Hematopoietic multipotent progenitor cell treated with erythropoietin and hydrocortisone succinate and interleukin-3 and kit ligand, for 8 days (in vitro differentiated cells): ENCODE results near the gene SH2D4B.
A peak's percentile ranks its signal among the peaks of the same experiment; 100 is the strongest.
"Not testable (repeated sequence)": the region's sequence is repeated elsewhere in the genome, so short reads cannot be mapped to it uniquely, and the experiment has no call there.

Experiments
- DNase-seq: peaks from one replicate; pipeline ENCODE4 v3.0.0-alpha.2; 2015

The SH2D4B gene

GRCh38 chr10:80526218-80526617, 11.5 kb upstream of the SH2D4B start:
- DNase-seq, result no peak

GRCh38 chr10:80526742-80527141, 11.0 kb upstream of the SH2D4B start:
- DNase-seq, result no peak

- DNase-seq, result no peak
Measured at GRCh38 chr10:80528185-80528700, 9.5 kb upstream of the SH2D4B start.

- DNase-seq, result no peak
Measured at GRCh38 chr10:80528901-80529300, 8.8 kb upstream of the SH2D4B start.

- DNase-seq, result no peak
Measured at GRCh38 chr10:80529604-80530003, 8.1 kb upstream of the SH2D4B start.

GRCh38 chr10:80530251-80530650, 7.5 kb upstream of the SH2D4B start:
- peak; percentile 66 for DNase-seq

GRCh38 chr10:80530816-80531215, 6.9 kb upstream of the SH2D4B start:
- no peak for DNase-seq

- no peak for DNase-seq
Measured at GRCh38 chr10:80532571-80532970, 5.1 kb upstream of the SH2D4B start.

GRCh38 chr10:80534059-80534458, 3.6 kb upstream of the SH2D4B start:
- DNase-seq, result not testable (repeated sequence)

GRCh38 chr10:80534646-80535045, 3.1 kb upstream of the SH2D4B start:
- not testable (repeated sequence) for DNase-seq

GRCh38 chr10:80535671-80536360, 1.9 kb upstream of the SH2D4B start:
- DNase-seq, result peak; percentile 76

GRCh38 chr10:80536361-80536835, 1.3 kb upstream of the SH2D4B start:
- DNase-seq, result no peak

- DNase-seq, result no peak
Measured at GRCh38 chr10:80537086-80537735, 491 bp upstream of the SH2D4B start.

GRCh38 chr10:80538481-80539185, 931 bp downstream of the SH2D4B start:
- DNase-seq, result no peak

- DNase-seq, result no peak
Measured at GRCh38 chr10:80539421-80540031, 1.8 kb downstream of the SH2D4B start.

- DNase-seq, result no peak
Measured at GRCh38 chr10:80540136-80540535, 2.4 kb downstream of the SH2D4B start.

- no peak for DNase-seq
Measured at GRCh38 chr10:80540618-80540980, 2.9 kb downstream of the SH2D4B start.

GRCh38 chr10:80540981-80541750, 3.5 kb downstream of the SH2D4B start:
- DNase-seq, result no peak

- no peak for DNase-seq
Measured at GRCh38 chr10:80542053-80542452, 4.4 kb downstream of the SH2D4B start.

GRCh38 chr10:80542652-80543318, 5.1 kb downstream of the SH2D4B start:
- DNase-seq, result no peak

- DNase-seq, result not testable (repeated sequence)
Measured at GRCh38 chr10:80543319-80543672, 5.6 kb downstream of the SH2D4B start.
